GM18517 (cell line): ENCODE measurements around the gene FSHB.
A peak's percentile ranks its signal among the peaks of the same experiment; 100 is the strongest.
"Not testable (repeated sequence)": the region's sequence is repeated elsewhere in the genome, so short reads cannot be mapped to it uniquely, and the experiment has no call there.

Experiments used
- ATAC-seq: cut with Tn5 transposase; IDR thresholded peaks from one replicate; pipeline ENCODE4 v1.9.1; 2021; ENCODE audit warnings: mild to moderate bottlenecking, moderate library complexity; ENCODE audit not compliant: unreplicated experiment

The FSHB gene

DNA sequence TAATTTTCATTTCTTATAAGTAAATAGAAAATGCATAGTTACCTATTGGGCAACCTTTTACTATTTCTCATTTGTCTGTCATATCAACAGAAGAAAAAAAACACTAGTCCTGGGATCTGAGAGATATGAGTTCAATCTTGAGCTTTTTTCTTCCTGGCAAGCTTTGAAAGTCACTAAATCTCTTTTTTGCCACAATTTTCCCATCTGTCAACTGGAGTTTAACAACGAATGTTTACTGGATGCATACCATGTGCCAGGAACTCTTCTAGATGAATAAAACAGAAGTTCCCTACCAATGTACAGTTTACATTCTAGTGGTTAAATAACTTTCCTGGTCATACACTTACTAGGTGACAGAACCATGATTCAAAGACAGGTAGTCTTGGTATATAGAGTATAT lies 31.0 kb downstream of the FSHB start:
- no peak for ATAC-seq

DNA sequence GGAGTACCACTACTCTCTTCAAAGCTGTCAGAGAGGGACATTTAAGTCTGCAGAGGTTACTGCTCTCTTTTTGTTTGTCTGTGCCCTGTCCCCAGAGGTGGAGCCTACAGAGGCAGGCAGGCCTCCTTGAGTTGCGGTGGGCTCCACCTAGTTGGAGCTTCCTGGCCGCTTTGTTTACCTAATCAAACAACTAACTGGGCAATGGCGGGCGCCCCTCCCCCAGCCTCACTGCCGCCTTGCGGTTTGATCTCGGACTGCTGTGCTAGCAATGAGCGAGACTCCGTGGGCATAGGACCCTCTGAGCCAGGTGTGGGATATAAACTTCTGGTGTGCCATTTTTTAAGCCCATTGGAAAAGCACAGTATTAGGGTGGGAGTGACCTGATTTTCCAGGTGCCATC lies 37.8 kb downstream of the FSHB start:
- ATAC-seq = not testable (repeated sequence)

DNA sequence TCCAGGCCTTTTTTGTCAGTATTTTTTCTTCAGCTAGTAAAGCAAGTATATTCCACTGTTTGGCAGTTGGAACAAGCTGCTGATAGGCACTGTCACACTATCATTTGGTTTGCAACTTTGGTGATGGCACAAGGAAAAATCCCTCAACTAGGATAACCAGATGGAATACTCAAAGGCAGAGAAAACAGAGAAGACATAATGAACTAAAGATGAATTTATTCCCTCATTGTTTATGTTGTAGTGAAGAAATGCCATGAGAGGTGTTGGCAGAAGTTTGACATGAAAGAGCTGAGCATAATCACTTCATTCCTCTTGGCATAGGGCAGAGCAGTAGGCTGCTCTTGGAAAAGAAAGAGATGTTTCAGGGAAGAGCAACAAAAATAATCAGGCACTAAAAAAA lies 39.9 kb downstream of the FSHB start:
- no peak for ATAC-seq

DNA sequence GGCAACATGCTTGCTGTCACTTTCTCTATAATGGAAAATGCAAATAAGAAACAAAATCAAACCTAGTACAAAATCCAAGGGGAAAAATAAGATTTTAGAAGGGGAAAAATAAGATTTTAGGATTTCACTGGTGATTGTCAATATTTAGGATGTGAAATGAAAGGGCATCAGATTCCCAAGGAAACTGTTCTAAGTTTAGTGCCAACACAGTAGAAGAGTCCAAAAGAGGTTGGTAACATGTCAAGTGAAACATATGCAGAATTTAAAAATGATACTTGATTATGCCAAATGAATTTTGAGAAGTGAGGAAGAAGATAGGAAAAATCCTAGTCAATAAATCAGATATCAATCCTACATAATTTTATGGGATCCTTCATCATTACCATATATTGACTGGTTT lies 46.4 kb downstream of the FSHB start:
- ATAC-seq = no peak

DNA sequence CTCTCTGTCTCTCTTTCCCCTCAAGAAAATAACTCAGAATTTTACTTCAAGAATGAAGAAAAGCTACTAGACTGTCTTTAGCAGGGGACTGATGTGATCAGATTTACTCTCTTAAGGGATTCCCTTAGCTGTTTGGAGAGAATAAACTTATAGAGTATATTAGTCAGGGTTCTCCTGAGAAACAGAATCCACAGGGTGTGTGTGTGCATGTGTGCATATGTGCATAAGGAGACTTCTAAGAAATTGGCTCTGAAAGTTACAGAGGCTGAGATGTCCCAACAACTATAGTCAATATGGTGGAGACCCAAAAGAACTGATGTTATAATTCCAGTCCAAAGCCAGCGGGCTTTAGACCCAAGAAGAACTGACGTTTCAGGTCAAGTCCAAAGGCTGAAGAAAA lies 49.0 kb downstream of the FSHB start:
- no peak for ATAC-seq

DNA sequence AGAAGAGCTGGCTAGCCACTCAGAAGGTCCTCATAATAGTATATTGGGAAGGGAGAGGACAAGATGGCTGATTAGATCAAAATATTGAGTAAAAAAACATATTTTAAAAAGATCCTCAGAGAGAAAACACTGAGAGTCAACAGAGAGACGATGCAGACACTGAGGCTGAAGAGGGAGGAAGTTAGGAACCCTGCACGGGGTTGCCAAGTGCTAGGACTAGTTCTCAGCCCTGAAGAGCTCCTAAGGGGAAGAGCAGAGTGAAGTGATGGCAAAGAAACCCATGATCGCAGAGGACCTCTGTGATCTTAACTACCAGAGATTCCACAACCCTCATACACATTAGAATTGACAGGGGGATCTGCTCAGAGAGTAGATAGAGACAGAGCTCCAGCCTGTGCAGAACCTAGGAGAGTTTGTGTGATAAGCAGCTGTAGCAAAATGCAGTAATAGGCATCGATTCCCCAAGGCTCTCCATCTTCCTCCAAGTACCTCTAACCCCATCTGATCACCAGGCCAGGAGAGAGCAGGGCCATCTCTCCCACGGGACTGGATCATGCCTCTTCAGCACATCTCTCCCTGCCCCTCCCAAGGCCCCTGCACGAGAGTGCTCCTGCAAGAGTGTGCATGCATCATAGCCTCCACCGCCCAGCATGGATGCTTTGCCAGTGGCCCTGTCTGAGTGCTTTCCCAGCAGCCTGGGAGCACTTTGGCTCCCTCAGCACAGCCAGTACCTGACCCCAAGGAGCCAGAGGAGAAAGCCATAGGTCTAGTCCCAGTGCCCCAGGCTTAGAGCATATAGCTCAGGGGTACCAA lies 50.9 kb downstream of the FSHB start:
- peak; percentile 33 for ATAC-seq

DNA sequence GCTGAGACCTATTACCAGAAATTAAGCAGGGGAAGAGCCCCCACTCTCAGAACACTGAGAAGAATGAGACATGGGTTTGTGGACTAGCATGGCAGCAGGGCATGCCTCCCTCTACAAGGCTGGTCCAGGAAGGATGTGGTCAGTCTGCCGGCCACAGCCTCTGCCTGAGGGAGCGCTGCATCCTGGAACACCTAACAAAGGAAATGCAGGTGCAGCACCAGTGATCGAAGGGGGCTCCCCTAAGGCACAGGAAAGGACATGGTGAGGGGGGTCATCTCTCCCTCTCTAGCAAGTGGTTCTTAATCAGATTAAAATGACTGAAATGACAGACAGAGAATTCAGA lies 51.4 kb downstream of the FSHB start:
- peak; percentile 83 for ATAC-seq
